Measurements from ENCODE around the gene SUSD4. TPM values are rescaled to one million over a fixed set of nuclear protein-coding genes. Genes with fewer than 3 reads are reported as not detected.

SUSD4 gene
- total RNA-seq, 1 donor from 2014 or later: not detected

DNA sequence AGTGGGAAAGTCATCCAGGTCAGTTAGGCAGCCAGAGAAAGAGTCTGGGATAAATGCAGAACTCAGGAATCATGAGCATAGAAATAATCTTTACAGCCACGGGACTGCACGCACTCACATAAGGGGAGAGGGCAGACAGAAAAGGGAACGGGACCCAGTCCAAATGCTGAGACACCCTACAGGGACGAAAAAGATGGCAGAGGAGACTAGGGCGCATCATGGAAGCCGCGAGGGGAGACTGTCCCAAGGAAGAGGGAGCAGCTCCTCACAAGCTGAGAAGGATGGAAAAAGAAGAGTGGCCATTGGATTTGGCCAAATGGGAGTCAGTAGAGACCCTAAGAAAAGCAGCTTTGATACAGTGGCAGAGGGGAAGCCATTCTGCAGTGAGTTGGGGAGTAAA, 118.0 kb downstream of the SUSD4 start:
- no peak overlapping the region for H3K4me3 Mint-ChIP-seq (ENCODE audit: unreplicated experiment)
- no peaks in the 10 kb centered on the region for H3K4me1 Mint-ChIP-seq (ENCODE audit: unreplicated experiment)
- H3K27me3 Mint-ChIP-seq (ENCODE audit: unreplicated experiment): no peaks in the 10 kb centered on the region
- H3K36me3 Mint-ChIP-seq (ENCODE audit: unreplicated experiment): no peaks in the 10 kb centered on the region
- TF ChIP-seq, protein P1, sequence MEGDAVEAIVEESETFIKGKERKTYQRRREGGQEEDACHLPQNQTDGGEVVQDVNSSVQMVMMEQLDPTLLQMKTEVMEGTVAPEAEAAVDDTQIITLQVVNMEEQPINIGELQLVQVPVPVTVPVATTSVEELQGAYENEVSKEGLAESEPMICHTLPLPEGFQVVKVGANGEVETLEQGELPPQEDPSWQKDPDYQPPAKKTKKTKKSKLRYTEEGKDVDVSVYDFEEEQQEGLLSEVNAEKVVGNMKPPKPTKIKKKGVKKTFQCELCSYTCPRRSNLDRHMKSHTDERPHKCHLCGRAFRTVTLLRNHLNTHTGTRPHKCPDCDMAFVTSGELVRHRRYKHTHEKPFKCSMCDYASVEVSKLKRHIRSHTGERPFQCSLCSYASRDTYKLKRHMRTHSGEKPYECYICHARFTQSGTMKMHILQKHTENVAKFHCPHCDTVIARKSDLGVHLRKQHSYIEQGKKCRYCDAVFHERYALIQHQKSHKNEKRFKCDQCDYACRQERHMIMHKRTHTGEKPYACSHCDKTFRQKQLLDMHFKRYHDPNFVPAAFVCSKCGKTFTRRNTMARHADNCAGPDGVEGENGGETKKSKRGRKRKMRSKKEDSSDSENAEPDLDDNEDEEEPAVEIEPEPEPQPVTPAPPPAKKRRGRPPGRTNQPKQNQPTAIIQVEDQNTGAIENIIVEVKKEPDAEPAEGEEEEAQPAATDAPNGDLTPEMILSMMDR (IDR thresholded peaks at IDR 0.05): no peak
- H3K27ac Mint-ChIP-seq (ENCODE audit: unreplicated experiment): no peak overlapping the region
- peak; percentile 56 for DNase-seq (ENCODE audit: extremely low spot score, unreplicated experiment)
- H3K9me3 Mint-ChIP-seq (ENCODE audit: unreplicated experiment): no peaks in the 10 kb centered on the region

DNA sequence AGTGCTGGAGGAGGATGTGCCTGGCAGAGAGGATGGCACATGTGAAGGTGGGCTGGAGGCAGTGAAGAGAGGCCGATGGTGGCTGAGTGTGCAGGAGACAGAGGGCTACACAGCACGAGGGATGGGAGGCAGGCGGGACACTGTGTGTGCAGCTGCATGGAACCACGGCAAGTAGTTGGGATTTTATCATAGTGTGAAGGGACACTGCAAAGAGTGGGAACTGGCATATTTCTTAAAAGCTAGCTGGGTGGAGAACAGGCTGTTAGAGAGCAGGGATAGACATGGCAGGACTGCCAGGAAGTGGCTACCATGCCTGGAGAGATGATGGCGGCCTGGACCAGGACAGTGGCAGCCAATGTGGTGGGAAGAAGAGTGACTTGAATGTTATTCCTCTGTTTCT, 118.6 kb downstream of the SUSD4 start:
- Mint-ChIP-seq H3K4me1 (ENCODE audit: unreplicated experiment) (no peaks in the 10 kb centered on the region), H3K36me3 (ENCODE audit: unreplicated experiment) (no peaks in the 10 kb centered on the region), H3K27ac (ENCODE audit: unreplicated experiment) (no peak overlapping the region), H3K4me3 (ENCODE audit: unreplicated experiment) (no peak overlapping the region), H3K9me3 (ENCODE audit: unreplicated experiment) (no peaks in the 10 kb centered on the region), H3K27me3 (ENCODE audit: unreplicated experiment) (no peaks in the 10 kb centered on the region)
- TF ChIP-seq, protein P1 (IDR thresholded peaks at IDR 0.05): no peak
- DNase-seq (ENCODE audit: extremely low spot score, unreplicated experiment): peak; percentile 30

DNA sequence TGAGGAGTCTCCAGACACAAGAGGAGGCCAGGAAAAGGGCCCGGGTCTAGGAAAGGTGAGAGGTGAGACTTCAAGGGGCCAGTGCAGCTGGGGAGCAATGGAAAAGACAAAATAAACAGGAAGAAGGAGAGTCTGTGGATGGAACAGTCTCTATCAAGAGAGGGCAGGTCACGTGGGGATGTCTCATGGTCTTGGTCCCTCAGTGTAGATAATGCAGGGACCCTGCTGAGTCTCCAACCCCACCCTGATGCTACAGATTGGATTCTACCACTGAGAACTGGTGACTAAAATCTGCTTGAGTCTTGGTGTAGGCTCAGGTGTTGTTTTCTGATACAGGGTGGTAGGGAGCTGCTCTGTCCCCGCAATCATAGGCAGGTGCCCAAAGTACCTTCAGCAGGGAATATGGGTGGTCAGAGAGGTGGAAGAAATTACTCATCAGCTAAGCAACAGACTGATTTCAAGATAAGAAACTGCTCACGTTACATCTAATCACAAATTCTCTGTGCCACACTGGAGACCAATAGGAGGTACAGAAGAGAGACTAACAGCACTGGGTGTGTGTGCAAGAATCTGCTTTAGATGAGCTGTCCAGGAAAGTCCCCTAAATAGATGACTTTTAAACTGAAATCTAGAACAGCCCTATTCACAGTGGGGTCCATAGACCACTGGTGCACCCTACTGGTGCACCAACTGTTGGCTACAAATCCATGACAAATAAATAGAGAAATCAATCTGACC, 119.4 kb downstream of the SUSD4 start:
- Mint-ChIP-seq H3K4me1 (ENCODE audit: unreplicated experiment) (no peaks in the 10 kb centered on the region), H3K27me3 (ENCODE audit: unreplicated experiment) (peaks cover under 1% of the 10 kb centered on the region), H3K36me3 (ENCODE audit: unreplicated experiment) (no peaks in the 10 kb centered on the region), H3K4me3 (ENCODE audit: unreplicated experiment) (no peak overlapping the region), H3K27ac (ENCODE audit: unreplicated experiment) (no peak overlapping the region), H3K9me3 (ENCODE audit: unreplicated experiment) (no peaks in the 10 kb centered on the region)
- peak; percentile 59 for DNase-seq (ENCODE audit: extremely low spot score, unreplicated experiment)
- TF ChIP-seq, protein P1 (IDR thresholded peaks at IDR 0.05): no peak

GRCh38 chr1:223243441-223244050, 120.4 kb downstream of the SUSD4 start:
- TF ChIP-seq, protein P1 (IDR thresholded peaks at IDR 0.05): no peak
- peak; percentile 56 for DNase-seq (ENCODE audit: extremely low spot score, unreplicated experiment)
- H3K4me1 Mint-ChIP-seq (ENCODE audit: unreplicated experiment): no peaks in the 10 kb centered on the region
- peaks cover 5% of the 10 kb centered on the region for H3K27me3 Mint-ChIP-seq (ENCODE audit: unreplicated experiment)
- no peaks in the 10 kb centered on the region for H3K36me3 Mint-ChIP-seq (ENCODE audit: unreplicated experiment)
- no peak overlapping the region for H3K27ac Mint-ChIP-seq (ENCODE audit: unreplicated experiment)
- no peak overlapping the region for H3K4me3 Mint-ChIP-seq (ENCODE audit: unreplicated experiment)
- no peaks in the 10 kb centered on the region for H3K9me3 Mint-ChIP-seq (ENCODE audit: unreplicated experiment)

GRCh38 chr1:223242971-223243370, 121.0 kb downstream of the SUSD4 start:
- TF ChIP-seq, protein P1 (IDR thresholded peaks at IDR 0.05): no peak
- H3K36me3 Mint-ChIP-seq (ENCODE audit: unreplicated experiment): no peaks in the 10 kb centered on the region
- DNase-seq (ENCODE audit: extremely low spot score, unreplicated experiment): peak; percentile 78

More at GRCh38 chr1:223242971-223243370, 121.0 kb downstream of the SUSD4 start:
- Mint-ChIP-seq H3K4me1 (ENCODE audit: unreplicated experiment) (no peaks in the 10 kb centered on the region), H3K27me3 (ENCODE audit: unreplicated experiment) (peaks cover 5% of the 10 kb centered on the region), H3K27ac (ENCODE audit: unreplicated experiment) (no peak overlapping the region), H3K9me3 (ENCODE audit: unreplicated experiment) (no peaks in the 10 kb centered on the region), H3K4me3 (ENCODE audit: unreplicated experiment) (no peak overlapping the region)

All from osteocyte (in vitro differentiated cells).